GM12801 (cell line): ENCODE data around the gene GSX2.

Source experiments
- TF ChIP-seq, protein P1 (sequence below): IDR thresholded peaks from one replicate; pipeline ENCODE4 v1.5.1; 2011; ENCODE audit warnings: control low read depth; ENCODE audit not compliant: insufficient read length; ENCODE audit errors: extremely low read depth

The GSX2 gene

DNA sequence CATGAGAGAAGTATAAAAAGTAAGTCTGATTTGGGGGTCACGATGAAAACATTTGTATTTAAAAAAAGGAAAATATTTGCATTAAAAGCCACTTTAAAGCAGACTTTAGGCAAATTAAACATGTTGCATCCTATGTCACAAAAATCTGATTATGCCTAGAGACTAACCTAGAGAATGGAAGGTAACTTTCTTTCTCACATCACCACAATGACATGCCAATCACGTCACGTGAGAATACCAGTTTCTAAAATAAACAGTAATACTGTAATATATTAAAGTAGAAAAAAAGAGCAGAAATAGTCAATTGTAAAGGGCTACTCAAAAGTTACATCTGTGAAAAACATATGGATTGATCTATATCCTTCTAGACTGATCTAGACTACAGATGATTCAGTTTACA lies 38.9 kb upstream of the GSX2 start:
- TF ChIP-seq, protein P1, sequence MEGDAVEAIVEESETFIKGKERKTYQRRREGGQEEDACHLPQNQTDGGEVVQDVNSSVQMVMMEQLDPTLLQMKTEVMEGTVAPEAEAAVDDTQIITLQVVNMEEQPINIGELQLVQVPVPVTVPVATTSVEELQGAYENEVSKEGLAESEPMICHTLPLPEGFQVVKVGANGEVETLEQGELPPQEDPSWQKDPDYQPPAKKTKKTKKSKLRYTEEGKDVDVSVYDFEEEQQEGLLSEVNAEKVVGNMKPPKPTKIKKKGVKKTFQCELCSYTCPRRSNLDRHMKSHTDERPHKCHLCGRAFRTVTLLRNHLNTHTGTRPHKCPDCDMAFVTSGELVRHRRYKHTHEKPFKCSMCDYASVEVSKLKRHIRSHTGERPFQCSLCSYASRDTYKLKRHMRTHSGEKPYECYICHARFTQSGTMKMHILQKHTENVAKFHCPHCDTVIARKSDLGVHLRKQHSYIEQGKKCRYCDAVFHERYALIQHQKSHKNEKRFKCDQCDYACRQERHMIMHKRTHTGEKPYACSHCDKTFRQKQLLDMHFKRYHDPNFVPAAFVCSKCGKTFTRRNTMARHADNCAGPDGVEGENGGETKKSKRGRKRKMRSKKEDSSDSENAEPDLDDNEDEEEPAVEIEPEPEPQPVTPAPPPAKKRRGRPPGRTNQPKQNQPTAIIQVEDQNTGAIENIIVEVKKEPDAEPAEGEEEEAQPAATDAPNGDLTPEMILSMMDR, result no peak

- TF ChIP-seq, protein P1, result no peak
Measured at GRCh38 chr4:54061873-54062272, 38.1 kb upstream of the GSX2 start.

GRCh38 chr4:54062392-54062791 lies 37.6 kb upstream of the GSX2 start:
- TF ChIP-seq, protein P1, result no peak

DNA sequence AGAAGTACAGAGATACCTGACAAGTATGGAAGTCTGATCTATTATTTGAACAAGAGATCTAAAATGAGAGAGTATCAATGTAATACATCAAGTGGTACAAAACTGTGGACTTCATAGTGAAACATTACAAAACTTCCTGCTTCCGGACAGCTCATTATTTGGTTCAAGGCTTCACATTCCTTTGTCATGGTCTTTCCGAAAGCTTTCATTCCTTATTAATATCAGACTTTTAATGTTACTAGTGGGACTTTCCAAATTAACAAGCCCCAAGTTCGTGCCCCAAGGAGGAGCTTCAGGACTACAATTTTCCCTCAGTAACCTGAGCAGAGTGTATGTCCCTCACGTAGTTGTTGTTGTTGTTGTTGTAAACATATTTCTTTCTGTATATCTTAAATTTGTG lies 36.7 kb upstream of the GSX2 start:
- TF ChIP-seq, protein P1, result no peak

GRCh38 chr4:54063737-54064316 lies 36.1 kb upstream of the GSX2 start:
- TF ChIP-seq, protein P1, result no peak

DNA sequence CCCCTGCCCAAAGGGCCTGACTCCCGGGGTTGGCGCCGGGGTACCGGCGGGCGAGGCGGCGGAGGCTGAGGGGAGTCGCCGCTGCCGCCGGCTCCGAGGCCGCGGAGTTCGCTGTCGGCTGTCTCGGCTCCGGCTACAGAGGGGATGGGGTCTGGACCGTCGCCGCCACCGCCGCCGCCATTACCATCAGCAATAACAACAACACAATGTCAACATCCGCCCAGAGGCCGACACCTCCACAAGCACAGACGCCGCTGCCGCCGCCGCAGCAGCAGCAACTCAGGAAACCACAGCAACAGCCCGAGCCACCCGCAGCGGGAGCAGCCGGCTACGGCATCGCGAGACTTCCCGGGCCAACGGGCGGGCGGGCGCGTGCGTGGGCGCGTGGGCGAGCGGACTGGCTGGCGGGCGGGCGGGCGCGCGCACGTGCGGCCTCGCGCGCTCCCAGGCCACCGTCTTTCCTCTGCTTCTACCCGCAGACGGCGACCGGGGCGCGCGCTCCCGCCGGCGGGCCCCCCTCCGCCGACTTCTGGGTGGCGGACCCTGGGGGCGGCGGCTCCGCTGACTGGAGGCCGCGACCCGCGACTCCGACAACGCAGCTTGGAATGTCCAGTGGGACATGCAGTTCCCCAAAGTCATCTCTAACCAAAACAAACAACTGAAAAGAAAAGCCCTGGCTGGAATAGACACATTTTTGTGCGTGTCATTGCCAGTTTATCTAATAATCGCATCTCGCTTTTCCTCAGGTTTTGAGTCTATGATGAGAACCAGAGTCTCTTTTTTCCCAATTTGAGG lies 35.4 kb upstream of the GSX2 start, which contains the start of gene CHIC2:
Gene CHIC2, minus strand, starts transcription at position 289 of the 795 bp plus-strand sequence. CDS start 305 bp downstream, outside the sequence.
- TF ChIP-seq, protein P1, result no peak

- TF ChIP-seq, protein P1, result no peak
Measured at GRCh38 chr4:54065282-54066087, 34.5 kb upstream of the GSX2 start.
